Heart right ventricle (tissue), 16 donors: ENCODE results near the gene YIF1B. TPM values are rescaled to one million over a fixed set of nuclear protein-coding genes. Genes with fewer than 3 reads are reported as not detected.
"Not testable (repeated sequence)": the region's sequence is repeated elsewhere in the genome, so short reads cannot be mapped to it uniquely, and the experiment has no call there.

Experiments
- ATAC-seq, 8 donors: fragments of 200-7000 bp; cut with Tn5 transposase; one replicate each; pipeline ENCODE4 v1.9.1; 2020; ENCODE audit warnings: mild to moderate bottlenecking in 8 of 8, moderate library complexity in 8 of 8, moderate number of reproducible peaks in 1 of 8
- DNase-seq, 2 donors: peaks; one replicate each; pipeline ENCODE4 v3.0.0-alpha.2; 2020
- H3K27ac ChIP-seq, 10 donors: fragments of 200-600 bp; sonication (generic) in 2 of 10; one replicate each; pipeline versions ENCODE4 v1.5.0 to v1.8.0; 2020 to 2022; ENCODE audit warnings: mild to moderate bottlenecking in 3 of 10
- H3K27me3 ChIP-seq, 7 donors: fragments of 200-600 bp; one replicate each; pipeline ENCODE4 v1.8.0; 2021 to 2022; ENCODE audit warnings: mild to moderate bottlenecking in 2 of 7
- H3K36me3 ChIP-seq, 9 donors: fragments of 200-600 bp; sonication (generic) in 1 of 9; one replicate each; pipeline versions ENCODE4 v1.5.0 to v1.8.0; 2020 to 2022; ENCODE audit warnings: mild to moderate bottlenecking in 2 of 9
- H3K4me1 ChIP-seq, 9 donors: fragments of 200-600 bp; sonication (generic) in 1 of 9; one replicate each; pipeline versions ENCODE4 v1.5.0 to v1.8.0; 2020 to 2022; ENCODE audit warnings: mild to moderate bottlenecking in 4 of 9
- H3K4me3 ChIP-seq, 10 donors: fragments of 200-600 bp; sonication (generic) in 2 of 10; one replicate each; pipeline versions ENCODE4 v1.5.0 to v1.8.0; 2020 to 2022; ENCODE audit warnings: mild to moderate bottlenecking in 7 of 10, moderate library complexity in 2 of 10
- H3K9me3 ChIP-seq, 11 donors: fragments of 200-600 bp in 10 of 11; sonication (generic) in 2 of 11; one replicate each; pipeline versions ENCODE4 v1.5.0 to v1.8.0; 2013 to 2022; ENCODE audit warnings: mild to moderate bottlenecking in 2 of 11, control low read depth in 1 of 11, moderate library complexity in 1 of 11
- WGBS, 2 donors: extraction: QIAGEN DNeasy Blood & Tissue Kit; methylation state at CpG; one replicate each; pipeline ENCODE4 v1.1.7; 2013; ENCODE audit warnings: inconsistent platforms in 1 of 2; 5-methylcytosine and 5-hydroxymethylcytosine counted together
- intact Hi-C, 10 donors: fragments of 100-400 bp; cut with DNase I; formaldehyde crosslinking; loops; one replicate each; pipeline versions ENCODE4 v1.11.1 to v1.14.2; 2022
- polyA plus RNA-seq, 2 donors: library from polyadenylated mRNA; stranded (reverse); fragments of 200-250 nt; gene quantifications; one replicate each; pipeline ENCODE4 v1.2.3, GENCODE V29; 2013
- total RNA-seq, 10 donors: library from RNA; stranded (reverse); fragmentation: NEBNext Ultra II Directional in 3 of 10; extraction: Animal tissue kit (Norgen Biotek cat#: 25700) in 3 of 10; gene quantifications; one replicate each; pipeline versions ENCODE4 v1.2.1 to v1.2.4, GENCODE V29; 2021 to 2023
- TF ChIP-seq, protein P1 (sequence below), 9 donors: fragments of 200-600 bp; sonication (generic) in 2 of 9; IDR thresholded peaks; one replicate each; pipeline versions ENCODE4 v1.5.0 to v1.8.0; 2021 to 2022; ENCODE audit warnings: antibody characterized with exemption in 9 of 9, mild to moderate bottlenecking in 5 of 9, moderate library complexity in 1 of 9
- donor health status: Arrhythmogenic right ventricular cardiomyopathy.
- donor health status: ischemic (EF 13 %, LVEDD 7.1; RV severe dilation, severe dysfunction).
- donor health status: healthy with polysubstance abuse.
- donor health status: DM: no; HTN: yes; CAD: no.
- donor health status: DM: no; HTN: no; CAD: no.
- donor health status: ischemic (EF 25% LVEDD 6.9; RV normal size, moderate dysfunction).
- donor health status: ischemic (EF 25% LVEDD 5.7; RV mildly dilated, moderate dysfunction).
- donor health status: healthy.
- donor health status: DM: yes; HTN: yes; CAD: no.
- donor health status: Ischemic cardiomyopathy.
- donor health status: ischemic (EF 35%, LVEDD 5.7; RV mildly dilated, moderate dysfunction).
- donor health status: nonischemic (EF 11% LVEDD 7.7; RV severe dilation, severe dysfunction).
- donor health status: DM: yes; HTN: yes; CAD: no.
- donor health status: PGD.
- donor health status: ischemic (EF 29% LVEDD 5.4; RV normal size, mild dysfunction).
- donor health status: nonischemic (EF 23%, LVEDD 6.1; RV moderate dilation, normal function).

The YIF1B gene
- total and polyA plus RNA-seq, 12 donors, result 24.3 to 115 (median 30.8) TPM

DNA sequence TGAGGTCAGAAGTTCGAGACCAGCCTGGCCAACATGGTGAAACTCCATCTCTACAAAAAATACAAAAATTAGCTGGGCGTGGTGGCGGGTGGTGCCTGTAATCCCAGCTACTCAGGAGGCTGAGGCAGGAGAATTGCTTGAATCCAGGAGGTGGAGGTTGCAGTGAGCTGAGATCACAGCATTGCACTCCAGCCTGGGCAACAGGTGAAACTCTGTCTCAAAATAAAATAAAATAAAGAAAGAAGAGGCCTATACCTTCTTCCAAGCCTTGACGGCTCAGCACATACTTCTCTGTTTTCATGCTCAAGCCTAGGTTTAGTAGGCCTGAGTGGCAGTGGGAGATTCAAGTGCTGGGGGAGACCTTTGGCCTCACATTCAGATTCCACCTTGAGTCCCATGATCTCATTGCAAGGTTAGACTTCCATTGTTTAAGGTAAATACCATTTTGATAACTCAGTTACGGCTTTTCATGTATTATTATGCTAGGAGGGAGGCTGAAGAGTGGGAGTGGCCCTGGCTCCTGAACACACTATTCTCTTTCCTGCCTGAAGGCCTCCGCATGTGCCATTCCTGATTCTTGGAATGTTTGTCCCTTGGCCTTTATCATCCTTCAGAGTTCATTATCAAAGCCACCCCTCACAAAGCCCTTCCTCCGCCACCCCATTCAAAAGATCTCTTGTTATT, 53.0 kb downstream of the YIF1B start:
- DNase-seq (no peak), ATAC-seq (no peak)
- TF ChIP-seq, protein P1, sequence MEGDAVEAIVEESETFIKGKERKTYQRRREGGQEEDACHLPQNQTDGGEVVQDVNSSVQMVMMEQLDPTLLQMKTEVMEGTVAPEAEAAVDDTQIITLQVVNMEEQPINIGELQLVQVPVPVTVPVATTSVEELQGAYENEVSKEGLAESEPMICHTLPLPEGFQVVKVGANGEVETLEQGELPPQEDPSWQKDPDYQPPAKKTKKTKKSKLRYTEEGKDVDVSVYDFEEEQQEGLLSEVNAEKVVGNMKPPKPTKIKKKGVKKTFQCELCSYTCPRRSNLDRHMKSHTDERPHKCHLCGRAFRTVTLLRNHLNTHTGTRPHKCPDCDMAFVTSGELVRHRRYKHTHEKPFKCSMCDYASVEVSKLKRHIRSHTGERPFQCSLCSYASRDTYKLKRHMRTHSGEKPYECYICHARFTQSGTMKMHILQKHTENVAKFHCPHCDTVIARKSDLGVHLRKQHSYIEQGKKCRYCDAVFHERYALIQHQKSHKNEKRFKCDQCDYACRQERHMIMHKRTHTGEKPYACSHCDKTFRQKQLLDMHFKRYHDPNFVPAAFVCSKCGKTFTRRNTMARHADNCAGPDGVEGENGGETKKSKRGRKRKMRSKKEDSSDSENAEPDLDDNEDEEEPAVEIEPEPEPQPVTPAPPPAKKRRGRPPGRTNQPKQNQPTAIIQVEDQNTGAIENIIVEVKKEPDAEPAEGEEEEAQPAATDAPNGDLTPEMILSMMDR (IDR thresholded peaks at IDR 0.05), result no peak
- H3K27me3 ChIP-seq, result peaks cover 0 to 3% (median 0%) of the 10 kb centered on the region in 7 donors
- H3K9me3 ChIP-seq, result no peaks in the 10 kb centered on the region
- intact Hi-C loops, result loop anchor here in 1 of 10 donors (10.0 kb wide), 1 partner anchor 62 kb away; no protein-coding TSS in a partner anchor
- H3K36me3 ChIP-seq, result no peaks in the 10 kb centered on the region
- peaks cover 5 to 22% (median 12%) of the 10 kb centered on the region in 9 donors for H3K4me1 ChIP-seq
- WGBS, 2 donors, result 95 to 96% methylated on average over 7 of the region's 7 CpGs
- H3K27ac ChIP-seq, result no peak overlapping the region
- H3K4me3 ChIP-seq, result no peak overlapping the region

DNA sequence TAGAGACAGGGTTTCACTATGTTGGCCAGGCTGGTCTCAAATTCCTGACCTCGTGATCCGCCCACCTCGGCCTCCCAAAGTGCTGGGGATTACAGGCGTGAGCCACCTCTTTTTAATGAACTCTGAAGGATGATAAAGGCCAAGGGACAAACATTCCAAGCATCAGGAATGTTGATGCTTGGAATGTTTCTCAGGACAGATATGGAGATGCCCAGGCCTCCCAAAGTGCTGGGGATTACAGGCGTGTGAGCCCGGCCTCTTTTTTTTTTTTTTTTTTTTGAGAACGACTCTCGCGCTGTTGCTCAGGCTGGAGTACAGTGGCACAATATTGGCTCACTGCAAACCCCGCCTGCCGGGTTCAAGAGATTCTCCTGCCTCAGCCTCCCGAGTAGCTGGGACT, 53.8 kb downstream of the YIF1B start:
- peaks cover 5 to 21% (median 13%) of the 10 kb centered on the region in 9 donors for H3K4me1 ChIP-seq
- not testable (repeated sequence) for H3K36me3 ChIP-seq, H3K27ac ChIP-seq, ATAC-seq, H3K4me3 ChIP-seq, DNase-seq, H3K9me3 ChIP-seq, H3K27me3 ChIP-seq
- intact Hi-C loops, result loop anchor here in 1 of 10 donors (10.0 kb wide), 1 partner anchor 63 kb away; no protein-coding TSS in a partner anchor
- 92 to 95% methylated on average over 12 of the region's 12 CpGs for WGBS, 2 donors

DNA sequence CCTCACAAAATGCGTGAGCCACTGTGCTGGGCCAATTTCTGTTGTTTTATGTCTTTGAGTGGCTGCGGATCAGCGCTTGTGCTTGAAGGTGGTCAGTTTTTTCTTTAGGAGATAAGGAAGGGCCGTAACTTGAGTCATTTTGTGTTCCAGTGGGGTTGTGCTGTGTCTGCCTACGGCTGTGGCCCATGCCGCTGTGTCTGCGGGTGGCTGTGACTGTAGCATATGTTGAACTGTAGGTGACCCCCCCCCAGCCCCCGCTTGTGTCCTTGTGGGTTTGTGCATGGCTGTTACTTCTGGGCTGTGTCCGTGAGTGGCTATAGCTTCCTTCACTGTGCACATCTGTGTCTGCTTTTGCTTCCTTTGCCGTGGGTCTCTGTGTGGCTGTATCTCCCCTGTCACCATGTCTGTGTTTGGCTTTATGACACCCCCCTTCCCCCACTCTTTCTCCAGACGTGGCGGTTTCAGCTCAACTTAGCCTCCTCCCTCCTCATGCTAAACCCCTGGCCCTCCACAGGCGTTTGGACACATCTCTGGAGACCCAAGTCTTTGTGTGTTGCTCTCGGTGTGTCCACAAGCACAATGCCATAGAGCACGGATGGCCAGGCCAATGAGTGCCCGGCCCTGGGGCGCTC, 60.2 kb downstream of the YIF1B start:
- Histone ChIP-seq H3K27ac (peak overlapping the region; percentile 56 to 98 (median 94)), H3K36me3 (no peaks in the 10 kb centered on the region), H3K9me3 (no peaks in the 10 kb centered on the region), H3K4me3 (peak overlapping the region; percentile 58 to 86 (median 72)), H3K4me1 (peaks cover 6 to 65% (median 37%) of the 10 kb centered on the region in 9 donors), H3K27me3 (peaks cover 0 to 31% (median 0%) of the 10 kb centered on the region in 7 donors)
- ATAC-seq (no peak), DNase-seq (no peak)
- TF ChIP-seq, protein P1 (IDR thresholded peaks at IDR 0.05), result no peak
- 35 to 44% methylated on average over 17 of the region's 17 CpGs for WGBS, 2 donors
- intact Hi-C loops, result loop anchor here in 2 of 10 donors (1.0 to 5.0 kb wide), 2 partner anchors 11 to 62 kb away; partner anchors contain the start of genes KCNK6 (in 1 of the 2) and YIF1B (in 1 of the 2)

DNA sequence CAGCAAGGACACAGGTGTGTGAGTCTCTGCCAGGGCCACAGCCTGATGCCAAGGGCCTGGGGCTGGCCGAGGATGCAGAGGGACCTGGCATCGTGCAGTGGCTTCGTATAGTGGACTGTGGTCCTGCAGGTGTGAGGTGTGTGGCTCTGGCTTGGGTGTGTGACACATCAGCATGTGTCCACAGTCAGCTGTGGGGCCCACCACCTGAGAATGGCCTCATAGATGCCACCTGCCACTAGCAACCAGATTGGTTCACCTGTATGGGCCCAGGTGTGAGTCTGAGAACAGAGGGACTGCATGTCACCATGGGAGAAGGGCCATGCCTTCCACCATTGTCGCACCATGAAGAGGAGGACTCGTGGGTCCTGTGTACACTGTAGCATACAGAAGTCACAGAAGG, 62.0 kb downstream of the YIF1B start:
- 65 to 83% methylated on average over 5 of the region's 5 CpGs for WGBS, 2 donors
- no peak for ATAC-seq
- peaks cover 6 to 77% (median 37%) of the 10 kb centered on the region in 9 donors for H3K4me1 ChIP-seq

More for the DNA sequence above, 62.0 kb downstream of the YIF1B start:
- Histone ChIP-seq H3K27me3 (peaks cover 0 to 31% (median 0%) of the 10 kb centered on the region in 7 donors), H3K4me3 (peak overlapping the region in 8 of 10 donors; percentile 41 to 86 (median 72)), H3K9me3 (no peaks in the 10 kb centered on the region), H3K27ac (peak overlapping the region; percentile 81 to 98 (median 94)), H3K36me3 (no peaks in the 10 kb centered on the region)
- TF ChIP-seq, protein P1 (IDR thresholded peaks at IDR 0.05), result no peak
- intact Hi-C loops, result loop anchor here in 3 of 10 donors (5.0 kb wide), 1 partner anchor 64 kb away; the partner anchor contains the start of genes KCNK6 (in 3 of the 3) and YIF1B (in 3 of the 3)
- no peak for DNase-seq

Other genes starting within 250 kb of the YIF1B start
- under 1 TPM in 6 of 10 donors, not detected in 4; 0.16 to 0.72 (median 0.30) TPM for gene DPF1, start 91.7 kb downstream of the YIF1B start, total RNA-seq
- gene DPF1, start 91.7 kb downstream of the YIF1B start, polyA plus RNA-seq, result under 1 TPM in 1 of 2 donors, not detected in 1; 0.09 TPM
- 10 to 100 TPM; 11.2 to 82.6 (median 20.7) TPM for gene PPP1R14A, start 59.6 kb downstream of the YIF1B start, total RNA-seq
- 100 to 1,000 TPM in 1 of 2 donors, 10 to 100 TPM in 1; 45.4 to 184 TPM for gene PPP1R14A, start 59.6 kb downstream of the YIF1B start, polyA plus RNA-seq
- 10 to 100 TPM in 7 of 10 donors, 1 to 10 TPM in 3; 4.5 to 29.2 (median 12.7) TPM for gene SPINT2, start 51.4 kb downstream of the YIF1B start, total RNA-seq
- 10 to 100 TPM in 1 of 2 donors, 1 to 10 TPM in 1; 3.4 to 12.7 TPM for gene SPINT2, start 51.4 kb downstream of the YIF1B start, polyA plus RNA-seq
- gene C19orf33, start 11.7 kb downstream of the YIF1B start, total RNA-seq, result 10 to 100 TPM in 1 of 10 donors, 1 to 10 TPM in 7, not detected in 2; 2.2 to 37.9 (median 3.7) TPM
- 100 to 1,000 TPM in 1 of 2 donors, 10 to 100 TPM in 1; 24.9 to 133 TPM for gene C19orf33, start 11.7 kb downstream of the YIF1B start, polyA plus RNA-seq
- gene KCNK6, start 3.9 kb upstream of the YIF1B start, total RNA-seq, result 10 to 100 TPM in 6 of 10 donors, 1 to 10 TPM in 4; 4.5 to 31.6 (median 13.7) TPM
- 1 to 10 TPM; 5.1 to 8.0 TPM for gene KCNK6, start 3.9 kb upstream of the YIF1B start, polyA plus RNA-seq
- 1 to 10 TPM in 5 of 10 donors, under 1 TPM in 5; 0.74 to 4.9 (median 1.1) TPM for gene CATSPERG, start 19.9 kb upstream of the YIF1B start, total RNA-seq
- gene CATSPERG, start 19.9 kb upstream of the YIF1B start, polyA plus RNA-seq, result 1 to 10 TPM; 1.1 to 2.5 TPM
- 100 to 1,000 TPM; 234 to 426 (median 302) TPM for gene PSMD8, start 58.6 kb upstream of the YIF1B start, total RNA-seq
- 100 to 1,000 TPM; 113 to 513 TPM for gene PSMD8, start 58.6 kb upstream of the YIF1B start, polyA plus RNA-seq
- gene GGN, start 72.1 kb upstream of the YIF1B start, total RNA-seq, result under 1 TPM in 5 of 10 donors, not detected in 5; 0.13 to 0.57 (median 0.40) TPM
- under 1 TPM in 1 of 2 donors, not detected in 1; 0.22 TPM for gene GGN, start 72.1 kb upstream of the YIF1B start, polyA plus RNA-seq
- 1 to 10 TPM in 2 of 10 donors, under 1 TPM in 8; 0.17 to 1.7 (median 0.58) TPM for gene SPRED3, start 72.8 kb upstream of the YIF1B start, total RNA-seq
- gene SPRED3, start 72.8 kb upstream of the YIF1B start, polyA plus RNA-seq, result under 1 TPM; 0.44 to 0.51 TPM
- gene FAM98C, start 87.1 kb upstream of the YIF1B start, total RNA-seq, result 10 to 100 TPM in 9 of 10 donors, 1 to 10 TPM in 1; 9.8 to 16.1 (median 12.2) TPM
- gene FAM98C, start 87.1 kb upstream of the YIF1B start, polyA plus RNA-seq, result 10 to 100 TPM; 13.3 to 14.1 TPM
- gene RASGRP4, start 110.3 kb upstream of the YIF1B start, total RNA-seq, result 1 to 10 TPM in 5 of 10 donors, under 1 TPM in 5; 0.42 to 3.5 (median 0.99) TPM
- gene RASGRP4, start 110.3 kb upstream of the YIF1B start, polyA plus RNA-seq, result 1 to 10 TPM in 1 of 2 donors, under 1 TPM in 1; 0.64 to 1.0 TPM
- 1 to 10 TPM in 3 of 10 donors, under 1 TPM in 7; 0.30 to 1.7 (median 0.74) TPM for gene RYR1, start 117.7 kb upstream of the YIF1B start, total RNA-seq
- 1 to 10 TPM in 1 of 2 donors, under 1 TPM in 1; 0.20 to 1.7 TPM for gene RYR1, start 117.7 kb upstream of the YIF1B start, polyA plus RNA-seq